Posterior vena cava (tissue), 2 donors: ENCODE data around the gene XCL1. TPM values are rescaled to one million over a fixed set of nuclear protein-coding genes. Genes with fewer than 3 reads are reported as not detected.

ENCODE experiments used
- DNase-seq: peaks from one replicate; pipeline ENCODE4 v3.0.0-alpha.2; 2020; ENCODE audit warnings: low spot score
- intact Hi-C, 2 donors: fragments of 100-400 bp; cut with DNase I; formaldehyde crosslinking; loops; one replicate each; pipeline versions ENCODE4 v1.14.1 to v1.14.2; 2022 to 2023
- total RNA-seq, 2 donors: library from RNA; stranded (reverse); fragmentation: NEBNext Ultra II Directional; extraction: Animal tissue kit (Norgen Biotek cat#: 25700); gene quantifications; one replicate each; pipeline ENCODE4 v1.2.1, GENCODE V29; 2021
- donor health status: DM: yes; HTN: yes; CAD: no.
- donor health status: DM: yes; HTN: yes; CAD: no.

XCL1 gene
- total RNA-seq, 2 donors from 2014 or later: not detected

- DNase-seq: no peak
- intact Hi-C loops: no loop called here
These were observed 46.8 kb downstream of the XCL1 start for GRCh38 chr1:168623003-168623828.

DNA sequence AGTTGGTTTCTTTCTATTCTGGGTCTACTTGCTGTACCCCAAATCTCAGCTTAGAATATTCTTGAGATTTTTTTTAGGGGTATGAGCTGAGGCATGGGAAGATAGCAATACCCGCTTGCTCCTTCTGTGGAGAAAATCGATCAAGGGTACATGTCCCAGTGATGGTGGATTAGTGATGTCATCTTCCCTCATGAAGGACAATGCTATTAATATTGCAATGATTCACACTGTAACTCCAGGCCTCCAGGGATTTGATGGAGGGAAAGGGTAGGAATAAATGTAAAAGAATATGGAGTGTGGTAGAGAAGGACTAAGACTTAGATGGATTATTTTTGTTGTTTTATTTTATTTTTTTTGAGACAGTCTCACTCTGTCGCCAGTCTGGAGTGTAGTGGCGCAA lies 47.4 kb downstream of the XCL1 start:
- intact Hi-C loops: no loop called here
- no peak for DNase-seq

GRCh38 chr1:168626326-168626725 lies 49.9 kb downstream of the XCL1 start:
- no peak for DNase-seq
- intact Hi-C loops: no loop called here

- DNase-seq: no peak
- intact Hi-C loops: no loop called here
These were observed 51.0 kb downstream of the XCL1 start for GRCh38 chr1:168627370-168627769.

DNA sequence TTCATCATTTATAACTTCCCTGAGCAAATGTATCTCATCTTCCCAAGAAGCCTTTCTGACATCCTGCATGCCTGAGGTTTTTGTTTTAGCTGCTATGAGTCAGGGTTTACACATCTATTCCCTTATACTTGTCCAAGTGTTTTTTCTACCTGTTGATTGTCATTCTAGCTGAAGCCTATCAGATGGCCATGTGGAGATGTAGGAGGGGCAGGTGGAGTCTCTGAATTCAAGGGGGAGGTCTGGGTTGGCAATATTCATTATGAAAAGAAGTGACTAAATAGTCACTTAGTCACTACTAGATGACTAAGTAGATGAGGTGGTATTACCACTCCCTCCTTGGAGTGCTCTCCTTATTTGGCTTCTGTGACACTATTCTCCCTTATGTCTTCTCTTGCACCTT lies 52.4 kb downstream of the XCL1 start:
- intact Hi-C loops: no loop called here
- DNase-seq: no peak

- intact Hi-C loops: no loop called here
- no peak for DNase-seq
These were observed 53.1 kb downstream of the XCL1 start for GRCh38 chr1:168629466-168629865.

Other genes with a start within 250 kb of the XCL1 start
- gene XCL2, start 32.6 kb upstream of the XCL1 start, total RNA-seq: not detected
- gene DPT, start 152.6 kb downstream of the XCL1 start, total RNA-seq: 100 to 1,000 TPM; 121 to 140 TPM